H9 (cell line): Measurements from ENCODE around the gene MAN2C1. TPM values are rescaled to one million over a fixed set of nuclear protein-coding genes. Genes with fewer than 3 reads are reported as not detected.

Experiments
- DNase-seq: peaks from one replicate; pipeline ENCODE4 v3.0.0-alpha.2; 2017
- H2AFZ ChIP-seq: one replicate; pipeline ENCODE4 v1.6.1; 2013; ENCODE audit warnings: mild to moderate bottlenecking, low read length, control low read depth, moderate library complexity
- H2AK5ac ChIP-seq: 2 replicates; pipeline ENCODE4 v1.6.1; 2013; ENCODE audit warnings: low read length, control low read depth, mixed read lengths; ENCODE audit not compliant: insufficient read length
- H2BK120ac ChIP-seq: one replicate; pipeline ENCODE4 v1.6.1; 2013; ENCODE audit warnings: low read depth, mild to moderate bottlenecking, low read length, control low read depth, inconsistent platforms; ENCODE audit not compliant: poor library complexity, severe bottlenecking
- H2BK12ac ChIP-seq: 2 replicates; pipeline ENCODE4 v1.6.1; 2013; ENCODE audit warnings: low read length, control low read depth, mixed read lengths, low read depth; ENCODE audit not compliant: insufficient read length
- H2BK15ac ChIP-seq: 2 replicates; pipeline ENCODE4 v1.6.1; 2013; ENCODE audit warnings: low read depth, low read length, control low read depth
- H2BK20ac ChIP-seq: one replicate; pipeline ENCODE4 v1.6.1; 2013; ENCODE audit warnings: low read depth, mild to moderate bottlenecking, low read length, control low read depth, inconsistent platforms; ENCODE audit not compliant: poor library complexity, severe bottlenecking
- H2BK5ac ChIP-seq: 2 replicates; pipeline ENCODE4 v1.6.1; 2013; ENCODE audit warnings: low read length, control low read depth, mixed read lengths; ENCODE audit not compliant: insufficient read length
- H3K14ac ChIP-seq: 2 replicates; pipeline ENCODE4 v1.6.1; 2013; ENCODE audit warnings: low read length, control low read depth; ENCODE audit not compliant: insufficient read depth
- H3K18ac ChIP-seq: 2 replicates; pipeline ENCODE4 v1.6.1; 2013; ENCODE audit warnings: low read depth, mild to moderate bottlenecking, mixed read lengths, low read length, control low read depth; ENCODE audit not compliant: insufficient read length
- H3K23ac ChIP-seq: 2 replicates; pipeline ENCODE4 v1.6.1; 2013; ENCODE audit warnings: low read length, control low read depth, mixed read lengths, low read depth; ENCODE audit not compliant: insufficient read length
- H3K23me2 ChIP-seq: 2 replicates; pipeline ENCODE4 v1.6.1; 2013; ENCODE audit warnings: low read depth, mild to moderate bottlenecking, mixed read lengths, low read length, control low read depth; ENCODE audit not compliant: insufficient read length, poor library complexity, severe bottlenecking
- H3K27ac ChIP-seq: 2 replicates; pipeline ENCODE4 v1.5.1; 2013; ENCODE audit warnings: low read length, control low read depth, mixed read lengths, low read depth; ENCODE audit not compliant: insufficient read length
- H3K27me3 ChIP-seq: 2 replicates; pipeline ENCODE4 v1.6.1; 2013; ENCODE audit warnings: low read length, control low read depth, inconsistent platforms; ENCODE audit not compliant: insufficient read depth
- H3K4ac ChIP-seq: 2 replicates; pipeline ENCODE4 v1.6.1; 2013; ENCODE audit warnings: low read depth, mild to moderate bottlenecking, control low read depth, inconsistent platforms, low read length, moderate library complexity
- H3K4me1 ChIP-seq: 2 replicates; pipeline ENCODE4 v1.6.1; 2013; ENCODE audit warnings: low read length, control low read depth, inconsistent platforms; ENCODE audit not compliant: insufficient read depth
- H3K4me2 ChIP-seq: 2 replicates; pipeline ENCODE4 v1.6.1; 2013; ENCODE audit warnings: low read length, control low read depth, mixed read lengths; ENCODE audit not compliant: insufficient read length, insufficient read depth
- H3K56ac ChIP-seq: 2 replicates; pipeline ENCODE4 v1.6.1; 2013; ENCODE audit warnings: low read depth, mild to moderate bottlenecking, mixed read lengths, low read length, control low read depth; ENCODE audit not compliant: insufficient read length
- H3K79me1 ChIP-seq: 2 replicates; pipeline ENCODE4 v1.6.1; 2013; ENCODE audit warnings: low read depth, mild to moderate bottlenecking, moderate library complexity, low read length, control low read depth, inconsistent platforms; ENCODE audit not compliant: insufficient read depth, poor library complexity, severe bottlenecking
- H3K79me2 ChIP-seq: 2 replicates; pipeline ENCODE4 v1.6.1; 2013; ENCODE audit warnings: low read length, control low read depth, inconsistent platforms; ENCODE audit not compliant: insufficient read depth
- H3K9ac ChIP-seq: 2 replicates; pipeline ENCODE4 v1.6.1; 2013; ENCODE audit warnings: low read length, control low read depth, mixed read lengths; ENCODE audit not compliant: insufficient read length; ENCODE audit errors: extremely low read depth
- H3K9me3 ChIP-seq: one replicate; pipeline ENCODE4 v1.6.1; 2013; ENCODE audit warnings: low read depth, low read length, inconsistent platforms; ENCODE audit not compliant: control insufficient read depth
- H3T11ph ChIP-seq: one replicate; pipeline ENCODE4 v1.6.1; 2013; ENCODE audit warnings: mild to moderate bottlenecking, low read length, control low read depth, inconsistent platforms
- H4K20me1 ChIP-seq: one replicate; pipeline ENCODE4 v1.6.1; 2013; ENCODE audit not compliant: control insufficient read depth, insufficient read length, insufficient read depth
- H4K5ac ChIP-seq: 2 replicates; pipeline ENCODE4 v1.6.1; 2013; ENCODE audit warnings: low read depth, mild to moderate bottlenecking, mixed read lengths, low read length, control low read depth; ENCODE audit not compliant: insufficient read length
- H4K8ac ChIP-seq: replicated peaks from 2 replicates; pipeline ENCODE4 v1.6.1; 2013; ENCODE audit warnings: low read length, control low read depth, mixed read lengths, low read depth; ENCODE audit not compliant: insufficient read length
- H4K91ac ChIP-seq: 2 replicates; pipeline ENCODE4 v1.6.1; 2013; ENCODE audit warnings: low read depth, mild to moderate bottlenecking, moderate library complexity, mixed read lengths, low read length, control low read depth; ENCODE audit not compliant: insufficient read length
- H3K27ac Mint-ChIP-seq, 3 experiments: 2 replicates in 2 of 3; 3 replicates in 1 of 3; pipeline ENCODE4 v1.8.0; 2020 to 2021; ENCODE audit warnings: mixed read lengths in 3 of 3, mild to moderate bottlenecking in 1 of 3, moderate library complexity in 1 of 3
- H3K27me3 Mint-ChIP-seq: 2 replicates; pipeline ENCODE4 v1.8.0; 2021; ENCODE audit warnings: low read depth, mild to moderate bottlenecking, moderate library complexity, mixed read lengths
- H3K36me3 Mint-ChIP-seq, 3 experiments: 2 replicates in 2 of 3; 3 replicates in 1 of 3; pipeline ENCODE4 v1.8.0; 2020 to 2021; ENCODE audit warnings: low read depth in 3 of 3, mixed read lengths in 3 of 3; ENCODE audit not compliant: insufficient read depth in 1 of 3
- H3K4me1 Mint-ChIP-seq, 2 experiments: 2 replicates each; pipeline ENCODE4 v1.8.0; 2020; ENCODE audit warnings: mixed read lengths in 2 of 2
- H3K4me3 Mint-ChIP-seq, 2 experiments: 2 replicates in 1 of 2; 3 replicates in 1 of 2; pipeline ENCODE4 v1.8.0; 2020 to 2021; ENCODE audit warnings: mild to moderate bottlenecking in 2 of 2, mixed read lengths in 2 of 2, moderate library complexity in 1 of 2
- H3K9me3 Mint-ChIP-seq, 2 experiments: 2 replicates in 1 of 2; 3 replicates in 1 of 2; pipeline ENCODE4 v1.8.0; 2020; ENCODE audit warnings: mild to moderate bottlenecking in 2 of 2, mixed read lengths in 2 of 2, moderate library complexity in 1 of 2
- WGBS: extraction: QIAGEN DNeasy Blood & Tissue Kit; methylation state at CpG from one replicate; pipeline ENCODE4 v1.1.7; 2013; ENCODE audit warnings: missing lambda C conversion rate, low lambda C conversion rate, mixed read lengths; ENCODE audit not compliant: insufficient read length; ENCODE audit errors: extremely low coverage; 5-methylcytosine and 5-hydroxymethylcytosine counted together
- total RNA-seq: library from RNA; stranded (reverse); gene quantifications from 2 replicates; pipeline ENCODE4 v1.2.1, GENCODE V29; 2021
- TF ChIP-seq, protein P1 (sequence below): fragments of 200-600 bp; sonication (generic); conservative IDR thresholded peaks from 3 replicates; pipeline ENCODE4 v1.8.0; 2021; ENCODE audit warnings: antibody characterized with exemption, mild to moderate bottlenecking

The MAN2C1 gene
- total RNA-seq, 1 experiment from 2014 or later, result 112 TPM

DNA sequence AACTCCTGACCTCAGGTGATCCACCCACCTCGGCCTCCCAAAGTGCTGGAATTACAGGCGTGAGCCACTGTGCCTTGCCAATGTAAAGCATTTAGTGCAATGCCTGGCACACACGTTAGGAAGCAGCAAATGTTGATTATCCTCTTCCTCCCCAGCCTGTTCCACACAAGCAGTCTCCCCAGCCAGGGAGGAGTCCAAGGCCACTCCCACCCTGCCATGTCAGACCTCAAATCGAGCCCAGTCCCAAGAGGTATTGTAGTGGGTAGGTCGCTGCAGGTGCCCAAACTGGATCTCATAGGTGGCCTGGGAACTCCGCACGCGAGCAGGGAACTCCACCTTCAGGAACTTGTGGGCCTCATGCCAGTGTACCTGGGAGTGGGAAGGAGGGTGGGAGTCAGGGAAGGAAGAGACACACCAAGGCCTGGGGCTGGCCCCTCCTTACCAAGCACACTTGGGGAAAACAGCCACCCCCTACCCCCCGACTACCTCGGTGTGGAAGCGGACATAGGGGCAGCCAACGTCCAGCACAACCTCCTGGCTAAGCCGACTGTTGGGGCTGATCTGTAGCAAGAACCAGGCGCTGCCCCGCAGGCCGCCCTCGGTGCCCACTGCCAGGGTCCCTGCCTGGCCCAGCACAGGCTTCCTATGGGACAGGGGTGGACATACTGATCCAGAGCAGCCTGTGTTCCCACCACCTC, 10.3 kb downstream of the MAN2C1 start:
- DNase-seq, result no peak
- Histone ChIP-seq H4K5ac (no peak overlapping the region), H3K23me2 (no peaks in the 10 kb centered on the region), H3K79me2 (no peaks in the 10 kb centered on the region), H3K9ac (no peak overlapping the region), H3K4me2 (no peak overlapping the region), H2AK5ac (no peak overlapping the region), H3K4ac (no peak overlapping the region), H3K18ac (no peak overlapping the region), H4K91ac (no peak overlapping the region), H3K23ac (no peak overlapping the region), H2BK5ac (no peak overlapping the region), H3K79me1 (no peaks in the 10 kb centered on the region), H3K4me1 (no peaks in the 10 kb centered on the region), H2BK20ac (no peak overlapping the region), H3K9me3 (no peaks in the 10 kb centered on the region), H2BK120ac (no peak overlapping the region), H3K27ac (no peak overlapping the region), H3K27me3 (no peaks in the 10 kb centered on the region), H2BK15ac (no peak overlapping the region), H4K8ac (no peak overlapping the region), H3K56ac (no peak overlapping the region), H3T11ph (no peak overlapping the region), H2AFZ (no peak overlapping the region), H2BK12ac (no peak overlapping the region), H3K14ac (no peak overlapping the region), H4K20me1 (no peaks in the 10 kb centered on the region)
- TF ChIP-seq, protein P1, sequence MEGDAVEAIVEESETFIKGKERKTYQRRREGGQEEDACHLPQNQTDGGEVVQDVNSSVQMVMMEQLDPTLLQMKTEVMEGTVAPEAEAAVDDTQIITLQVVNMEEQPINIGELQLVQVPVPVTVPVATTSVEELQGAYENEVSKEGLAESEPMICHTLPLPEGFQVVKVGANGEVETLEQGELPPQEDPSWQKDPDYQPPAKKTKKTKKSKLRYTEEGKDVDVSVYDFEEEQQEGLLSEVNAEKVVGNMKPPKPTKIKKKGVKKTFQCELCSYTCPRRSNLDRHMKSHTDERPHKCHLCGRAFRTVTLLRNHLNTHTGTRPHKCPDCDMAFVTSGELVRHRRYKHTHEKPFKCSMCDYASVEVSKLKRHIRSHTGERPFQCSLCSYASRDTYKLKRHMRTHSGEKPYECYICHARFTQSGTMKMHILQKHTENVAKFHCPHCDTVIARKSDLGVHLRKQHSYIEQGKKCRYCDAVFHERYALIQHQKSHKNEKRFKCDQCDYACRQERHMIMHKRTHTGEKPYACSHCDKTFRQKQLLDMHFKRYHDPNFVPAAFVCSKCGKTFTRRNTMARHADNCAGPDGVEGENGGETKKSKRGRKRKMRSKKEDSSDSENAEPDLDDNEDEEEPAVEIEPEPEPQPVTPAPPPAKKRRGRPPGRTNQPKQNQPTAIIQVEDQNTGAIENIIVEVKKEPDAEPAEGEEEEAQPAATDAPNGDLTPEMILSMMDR, result no peak
- no peaks in the 10 kb centered on the region for H3K9me3 Mint-ChIP-seq
- no peak overlapping the region for H3K27ac Mint-ChIP-seq
- no peak overlapping the region for H3K4me3 Mint-ChIP-seq
- H3K27me3 Mint-ChIP-seq, result peaks cover 1% of the 10 kb centered on the region; the same call in 1 of the 2 replicates
- WGBS, result no CpG with 5 or more reads among the region's 17 CpGs
- peaks cover 9 to 33% (median 28%) of the 10 kb centered on the region in 3 experiments; a peak in 6 of 7 replicates for H3K36me3 Mint-ChIP-seq
- no peaks in the 10 kb centered on the region; a peak in 1 of 4 replicates for H3K4me1 Mint-ChIP-seq
